Endothelial cell of umbilical vein (primary cell): ENCODE measurements around the gene NANOS1. TPM values are rescaled to one million over a fixed set of nuclear protein-coding genes. Genes with fewer than 3 reads are reported as not detected.

Experiments
- BruUV-seq: library from RNA; stranded (reverse); fragments of 400-500 nt; replicated peaks from 2 replicates; lab custom pipeline; 2021; lab: Mats Ljungman, UMichigan
- CTCF ChIA-PET: fragments of 300-600, 350-600 bp; sonication (Branson Sonifier 250); formaldehyde crosslinking; loops from one replicate; lab custom pipeline; 2021; ENCODE audit warnings: antibody characterized with exemption, inconsistent platforms; lab: Charles Lee
- POLR2A ChIA-PET: fragments of 300-600, 350-600 bp; sonication (Branson Sonifier 250); formaldehyde crosslinking; loops from one replicate; lab custom pipeline; 2021; ENCODE audit warnings: antibody characterized with exemption, inconsistent platforms; lab: Charles Lee
- DNase-seq: peaks from one replicate; pipeline ENCODE4 v3.0.0-alpha.2; 2011; ENCODE audit warnings: low read depth, low spot score
- FAIRE-seq: peaks from 2 replicates; lab custom pipeline; 2011; peaks lifted over from hg19 to GRCh38; lab: Jason Lieb, UNC
- H2AFZ ChIP-seq: 2 replicates; pipeline ENCODE4 v1.6.0; 2012; ENCODE audit warnings: low read depth, low read length, control low read depth, inconsistent platforms
- H3K27ac ChIP-seq: 2 replicates; pipeline ENCODE4 v1.5.1; 2011; ENCODE audit warnings: low read depth, mild to moderate bottlenecking, control low read depth, low read length, moderate library complexity; ENCODE audit not compliant: insufficient read depth
- H3K27me3 ChIP-seq, 2 experiments: 2 replicates each; pipeline versions ENCODE4 v1.6.0 to v1.6.1; 2011; ENCODE audit warnings: low read length in 2 of 2, mixed read lengths in 1 of 2; ENCODE audit not compliant: control insufficient read depth in 2 of 2, insufficient read depth in 2 of 2
- H3K36me3 ChIP-seq, 2 experiments: 2 replicates in 1 of 2; 3 replicates in 1 of 2; pipeline ENCODE4 v1.5.1; 2011; ENCODE audit warnings: low read length in 2 of 2, mild to moderate bottlenecking in 1 of 2, moderate library complexity in 1 of 2; ENCODE audit not compliant: control insufficient read depth in 2 of 2, insufficient read depth in 2 of 2; ENCODE audit errors: extremely low read depth in 1 of 2
- H3K4me1 ChIP-seq: 3 replicates; pipeline ENCODE4 v1.5.1; 2011; ENCODE audit warnings: mild to moderate bottlenecking, low read length; ENCODE audit not compliant: control insufficient read depth, insufficient read depth; ENCODE audit errors: extremely low read depth
- H3K4me2 ChIP-seq: 2 replicates; pipeline ENCODE4 v1.6.1; 2011; ENCODE audit warnings: low read length, control low read depth, mixed read lengths; ENCODE audit not compliant: insufficient read depth
- H3K4me3 ChIP-seq, 3 experiments: fragments of 200-600 bp in 1 of 3; sonication (generic), shearing (Covaris generic) in 1 of 3; replicated peaks in 1 of 3; 2 replicates each; pipeline ENCODE4 v1.5.1; 2011 to 2016; ENCODE audit warnings: control low read depth in 3 of 3, low read length in 3 of 3, mild to moderate bottlenecking in 2 of 3, inconsistent platforms in 1 of 3, low read depth in 1 of 3, moderate library complexity in 1 of 3; ENCODE audit not compliant: insufficient read depth in 1 of 3
- H3K79me2 ChIP-seq: 2 replicates; pipeline ENCODE4 v1.6.0; 2012; ENCODE audit warnings: low read length, inconsistent platforms; ENCODE audit not compliant: control insufficient read depth, insufficient read depth
- H3K9ac ChIP-seq: replicated peaks from 2 replicates; pipeline ENCODE3; 2011; ENCODE audit warnings: low read length, control low read depth; ENCODE audit not compliant: insufficient read depth; ENCODE audit errors: extremely low read depth
- H3K9me1 ChIP-seq: replicated peaks from 3 replicates; pipeline ENCODE4 v1.6.0; 2011; ENCODE audit warnings: mild to moderate bottlenecking, low read length; ENCODE audit not compliant: control insufficient read depth, insufficient read depth; ENCODE audit errors: extremely low read depth
- H3K9me3 ChIP-seq: replicated peaks from 2 replicates; pipeline ENCODE4 v1.5.1; 2012; ENCODE audit warnings: low read length, inconsistent platforms; ENCODE audit not compliant: control insufficient read depth, insufficient read depth
- H4K20me1 ChIP-seq: replicated peaks from 2 replicates; pipeline ENCODE3; 2011; ENCODE audit warnings: mild to moderate bottlenecking, low read length; ENCODE audit not compliant: control insufficient read depth, insufficient read depth; ENCODE audit errors: extremely low read depth
- CTCF ChIP-seq, 2 donors: IDR thresholded peaks; 1 replicate in 1 of 2; 2 replicates in 1 of 2; pipeline ENCODE4 v1.5.1; 2011; ENCODE audit warnings: low read length in 2 of 2, mild to moderate bottlenecking in 2 of 2, moderate library complexity in 2 of 2, control low read depth in 1 of 2, inconsistent platforms in 1 of 2, low read depth in 1 of 2; ENCODE audit not compliant: insufficient read depth in 1 of 2; ENCODE audit errors: extremely low read depth in 1 of 2
- JUN ChIP-seq: IDR thresholded peaks from 2 replicates; pipeline ENCODE4 v1.6.1; 2011; ENCODE audit warnings: borderline replicate concordance, low read depth; ENCODE audit not compliant: insufficient read length, insufficient read depth
- dilution Hi-C: fragments of 300-500 bp; cut with MboI; formaldehyde crosslinking; loops from one replicate; pipeline ENCODE4 v1.15.0; 2019; ENCODE audit warnings: low sequenced_read_pairs; ENCODE audit not compliant: extremely low pct_ligation_motif_present
- intact Hi-C: fragments of 100-400 bp; cut with micrococcal nuclease; formaldehyde crosslinking; loops from one replicate; pipeline ENCODE4 v1.10.0; 2022
- polyA plus RNA-seq, 4 experiments: library from polyadenylated mRNA; depleted of rRNA in 3 of 4; stranded (reverse) in 3 of 4; unstranded in 1 of 4; fragments of >200 nt; gene quantifications; 2 replicates each; pipeline versions ENCODE4 v1.2.1 to v1.2.3, GENCODE V29; 2011 to 2012; ENCODE audit warnings: missing spikeins in 1 of 4
- total RNA-seq: library from RNA; stranded (reverse); gene quantifications from 2 replicates; pipeline ENCODE4 v1.2.3, GENCODE V29; 2021

Gene NANOS1
- total and polyA plus RNA-seq, 2 donors (not counting 3 experiments of a cell fraction or from before 2014, with no cell fraction given), result 0.29 to 0.40 TPM

- DNase-seq, result peak; percentile 87
- Histone ChIP-seq H3K4me3 (peak overlapping the region in 1 of 3 experiments; percentile 37), H3K79me2 (no peaks in the 10 kb centered on the region), H3K27ac (no peak overlapping the region), H3K27me3 (no peaks in the 10 kb centered on the region), H3K9ac (no peak overlapping the region), H3K4me1 (peaks cover 8% of the 10 kb centered on the region), H3K9me3 (no peaks in the 10 kb centered on the region), H3K4me2 (peak overlapping the region; percentile 38), H3K9me1 (no peaks in the 10 kb centered on the region), H4K20me1 (peaks cover 3% of the 10 kb centered on the region), H2AFZ (no peak overlapping the region), H3K36me3 (peaks cover 0 to 3% of the 10 kb centered on the region in 2 experiments)
- TF ChIP-seq JUN, result no peak
- peak; percentile 4 to 38 for TF ChIP-seq CTCF (IDR thresholded peaks at IDR 0.05; ENCODE audit: extremely low read depth in 1 of 2, insufficient read depth in 1 of 2, low read depth in 1 of 2, low read length in 2 of 2)
- POLR2A ChIA-PET, result no interaction called here
- no TSS peak for BruUV-seq
- intact Hi-C loops, result loop anchor here (1.0 to 5.0 kb wide), 4 partner anchors 75 to 460 kb away; partner anchors contain the start of genes CACUL1 and DENND10
- FAIRE-seq, result peak; percentile 89
- CTCF ChIA-PET, result interaction anchor here (1.1 kb wide), 1 partner anchor 275 kb away, joined by 3 read pairs; no protein-coding TSS in a partner anchor
- dilution Hi-C loops, result no loop called here
Measured at GRCh38 chr10:119028900-119029612, 458 bp upstream of the NANOS1 start.
